B cell (primary cell): Measurements from ENCODE around the gene PRSS53. TPM values are rescaled to one million over a fixed set of nuclear protein-coding genes. Genes with fewer than 3 reads are reported as not detected.

Source experiments
- ATAC-seq: fragments of 200-7000 bp; cut with Tn5 transposase; one replicate; pipeline ENCODE4 v1.10.0; 2021; ENCODE audit warnings: low read depth, mild to moderate bottlenecking, moderate number of reproducible peaks, moderate library complexity
- CTCF ChIA-PET: fragments of 350-600 bp; sonication (Branson Sonifier 250); formaldehyde crosslinking; loops from one replicate; lab custom pipeline; 2021; ENCODE audit warnings: antibody characterized with exemption, inconsistent platforms; lab: Charles Lee
- POLR2A ChIA-PET: fragments of 350-600 bp; sonication (Branson Sonifier 250); formaldehyde crosslinking; loops from one replicate; lab custom pipeline; 2021; ENCODE audit warnings: antibody characterized with exemption; lab: Charles Lee
- DNase-seq: peaks from one replicate; pipeline ENCODE4 v3.0.0; 2013
- H2AFZ ChIP-seq: 2 replicates; pipeline ENCODE4 v1.6.1; 2012; ENCODE audit warnings: mild to moderate bottlenecking, low read depth, low read length; ENCODE audit not compliant: insufficient read depth, poor library complexity, severe bottlenecking
- H3K27ac ChIP-seq, 2 donors: 1 replicate in 1 of 2; 2 replicates in 1 of 2; pipeline ENCODE4 v1.5.1; 2012 to 2013; ENCODE audit warnings: low read length in 2 of 2, mild to moderate bottlenecking in 2 of 2, moderate library complexity in 1 of 2
- H3K27me3 ChIP-seq, 4 experiments: fragments of 200-600 bp in 1 of 4; sonication (generic) in 1 of 4; replicated peaks in 1 of 4; 1 replicate in 2 of 4; 2 replicates in 2 of 4; pipeline versions ENCODE4 v1.6.1 to v1.7.0; 2013 to 2016; ENCODE audit warnings: low read length in 3 of 4, mild to moderate bottlenecking in 2 of 4, mixed read lengths in 1 of 4, moderate library complexity in 1 of 4; ENCODE audit not compliant: insufficient read depth in 4 of 4, control insufficient read depth in 3 of 4; ENCODE audit errors: control extremely low read depth in 1 of 4
- H3K36me3 ChIP-seq, 2 experiments: replicated peaks in 1 of 2; 1 replicate in 1 of 2; 2 replicates in 1 of 2; pipeline versions ENCODE4 v1.6.1 to v1.7.1; 2013; ENCODE audit warnings: low read length in 1 of 2; ENCODE audit not compliant: insufficient read depth in 2 of 2, control insufficient read depth in 1 of 2; ENCODE audit errors: control extremely low read depth in 1 of 2, extremely low read depth in 1 of 2
- H3K4me1 ChIP-seq, 2 donors: fragments of 200-600 bp in 1 of 2; sonication (generic) in 1 of 2; 1 replicate in 1 of 2; 2 replicates in 1 of 2; pipeline versions ENCODE4 v1.5.1 to v1.6.1; 2013 to 2017; ENCODE audit warnings: low read length in 2 of 2; ENCODE audit not compliant: control insufficient read depth in 2 of 2, insufficient read depth in 2 of 2
- H3K4me2 ChIP-seq: replicated peaks from 2 replicates; pipeline ENCODE3; 2012; ENCODE audit warnings: mild to moderate bottlenecking, low read depth, low read length; ENCODE audit not compliant: poor library complexity, severe bottlenecking
- H3K4me3 ChIP-seq, 5 experiments: fragments of 200-600 bp in 1 of 5; sonication (generic) in 1 of 5; 1 replicate in 3 of 5; 2 replicates in 2 of 5; pipeline versions ENCODE4 v1.5.1 to v1.7.0; 2011 to 2016; ENCODE audit warnings: low read length in 4 of 5, mild to moderate bottlenecking in 4 of 5, low read depth in 2 of 5, control low read depth in 1 of 5, moderate library complexity in 1 of 5; ENCODE audit not compliant: insufficient read depth in 1 of 5; ENCODE audit errors: control extremely low read depth in 1 of 5, extremely low read depth in 1 of 5
- H3K79me2 ChIP-seq: fragments of 200-600 bp; sonication (generic); one replicate; pipeline ENCODE4 v1.6.0; 2016; ENCODE audit warnings: low read length; ENCODE audit not compliant: control insufficient read depth, insufficient read depth
- H3K9ac ChIP-seq: fragments of 200-600 bp; sonication (generic); 2 replicates; pipeline ENCODE4 v1.6.1; 2017; ENCODE audit warnings: mild to moderate bottlenecking, low read length, moderate library complexity
- H3K9me3 ChIP-seq, 3 donors: one replicate each; pipeline versions ENCODE4 v1.6.1 to v1.7.1; 2013; ENCODE audit warnings: low read length in 2 of 3; ENCODE audit not compliant: control insufficient read depth in 2 of 3, insufficient read depth in 1 of 3; ENCODE audit errors: control extremely low read depth in 1 of 3
- H4K20me1 ChIP-seq: 2 replicates; pipeline ENCODE4 v1.6.0; 2012; ENCODE audit warnings: mild to moderate bottlenecking, low read length; ENCODE audit not compliant: insufficient read depth, control insufficient read depth, poor library complexity, severe bottlenecking
- H3K27ac Mint-ChIP-seq: one replicate; pipeline ENCODE4 v1.8.0; 2021; ENCODE audit warnings: mixed read lengths
- H3K27me3 Mint-ChIP-seq: one replicate; pipeline ENCODE4 v1.8.0; 2021; ENCODE audit warnings: mixed read lengths
- H3K4me1 Mint-ChIP-seq: one replicate; pipeline ENCODE4 v1.8.0; 2021; ENCODE audit warnings: mixed read lengths
- H3K4me3 Mint-ChIP-seq: one replicate; pipeline ENCODE4 v1.8.0; 2021; ENCODE audit warnings: mixed read lengths
- H3K9me3 Mint-ChIP-seq: one replicate; pipeline ENCODE4 v1.8.0; 2022; ENCODE audit warnings: mixed read lengths; ENCODE audit not compliant: insufficient read depth
- EZH2 ChIP-seq: IDR thresholded peaks from 2 replicates; pipeline ENCODE4 v1.6.1; 2012; ENCODE audit warnings: borderline replicate concordance, low read depth, mild to moderate bottlenecking, moderate library complexity, low read length; ENCODE audit not compliant: insufficient read depth, poor library complexity, severe bottlenecking
- WGBS: methylation state at CpG from one replicate; pipeline ENCODE4 v1.1.5; 2013; ENCODE audit warnings: missing lambda C conversion rate; ENCODE audit not compliant: insufficient coverage; 5-methylcytosine and 5-hydroxymethylcytosine counted together
- intact Hi-C: fragments of 100-400 bp; cut with micrococcal nuclease; formaldehyde crosslinking; loops from one replicate; pipeline ENCODE4 v1.10.0; 2022
- polyA plus RNA-seq: library from polyadenylated mRNA; depleted of rRNA; stranded (reverse); fragments of >200 nt; gene quantifications from 2 replicates; pipeline ENCODE4 v1.2.3, GENCODE V29; 2012
- total RNA-seq, 2 donors: library from RNA; stranded (reverse); fragments of 120-200 nt in 1 of 2; gene quantifications; 1 replicate in 1 of 2; 2 replicates in 1 of 2; pipeline versions ENCODE4 v1.2.3 to v1.2.4, GENCODE V29; 2013 to 2022
- TF ChIP-seq, protein P1 (sequence below): fragments of 200-600 bp; IDR thresholded peaks from one replicate; pipeline ENCODE4 v1.8.0; 2022; ENCODE audit warnings: antibody characterized with exemption, mild to moderate bottlenecking

Gene PRSS53
- total and polyA plus RNA-seq, 2 donors (not counting 1 experiment from before 2014, with no cell fraction given), result 10.1 to 10.8 TPM

DNA sequence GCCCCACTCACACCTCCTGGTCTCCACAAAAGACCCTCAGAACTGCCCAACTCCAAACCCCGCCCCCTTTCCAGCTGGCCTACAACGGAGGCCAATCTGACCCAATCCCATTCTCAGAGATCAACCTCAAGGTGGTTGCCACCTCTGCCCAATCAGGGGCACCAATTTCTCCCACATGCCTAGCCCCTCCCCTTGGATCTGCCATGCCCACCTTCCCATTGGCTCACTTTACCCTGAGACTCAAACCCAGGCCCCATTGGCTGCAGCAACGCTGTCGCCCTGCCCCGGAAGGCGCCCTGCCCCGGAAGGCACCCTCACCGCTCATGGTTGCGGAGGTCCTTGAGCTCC lies 25.3 kb downstream of the PRSS53 start:
- Histone ChIP-seq H3K79me2 (no peaks in the 10 kb centered on the region), H3K9ac (no peak overlapping the region), H4K20me1 (no peaks in the 10 kb centered on the region), H3K27me3 (no peaks in the 10 kb centered on the region), H3K4me3 (no peak overlapping the region), H2AFZ (no peak overlapping the region), H3K9me3 (no peaks in the 10 kb centered on the region), H3K36me3 (peaks cover 0 to 20% of the 10 kb centered on the region in 2 experiments), H3K4me1 (no peaks in the 10 kb centered on the region), H3K4me2 (no peak overlapping the region), H3K27ac (no peak overlapping the region)
- H3K9me3 Mint-ChIP-seq, result no peaks in the 10 kb centered on the region
- ATAC-seq (no peak), DNase-seq (no peak)
- no peaks in the 10 kb centered on the region for H3K27me3 Mint-ChIP-seq
- TF ChIP-seq, protein P1, sequence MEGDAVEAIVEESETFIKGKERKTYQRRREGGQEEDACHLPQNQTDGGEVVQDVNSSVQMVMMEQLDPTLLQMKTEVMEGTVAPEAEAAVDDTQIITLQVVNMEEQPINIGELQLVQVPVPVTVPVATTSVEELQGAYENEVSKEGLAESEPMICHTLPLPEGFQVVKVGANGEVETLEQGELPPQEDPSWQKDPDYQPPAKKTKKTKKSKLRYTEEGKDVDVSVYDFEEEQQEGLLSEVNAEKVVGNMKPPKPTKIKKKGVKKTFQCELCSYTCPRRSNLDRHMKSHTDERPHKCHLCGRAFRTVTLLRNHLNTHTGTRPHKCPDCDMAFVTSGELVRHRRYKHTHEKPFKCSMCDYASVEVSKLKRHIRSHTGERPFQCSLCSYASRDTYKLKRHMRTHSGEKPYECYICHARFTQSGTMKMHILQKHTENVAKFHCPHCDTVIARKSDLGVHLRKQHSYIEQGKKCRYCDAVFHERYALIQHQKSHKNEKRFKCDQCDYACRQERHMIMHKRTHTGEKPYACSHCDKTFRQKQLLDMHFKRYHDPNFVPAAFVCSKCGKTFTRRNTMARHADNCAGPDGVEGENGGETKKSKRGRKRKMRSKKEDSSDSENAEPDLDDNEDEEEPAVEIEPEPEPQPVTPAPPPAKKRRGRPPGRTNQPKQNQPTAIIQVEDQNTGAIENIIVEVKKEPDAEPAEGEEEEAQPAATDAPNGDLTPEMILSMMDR, result no peak
- TF ChIP-seq EZH2, result no peak
- ChIA-PET POLR2A (interaction anchor here (0.7 kb wide), 1 partner anchor 427 kb away, joined by 3 read pairs; no protein-coding TSS in a partner anchor), CTCF (no interaction called here)
- 96% methylated on average over 9 of the region's 9 CpGs for WGBS
- peaks cover 10% of the 10 kb centered on the region for H3K4me1 Mint-ChIP-seq
- intact Hi-C loops, result no loop called here
- H3K4me3 Mint-ChIP-seq, result no peak overlapping the region
- H3K27ac Mint-ChIP-seq, result peak overlapping the region; percentile 7

DNA sequence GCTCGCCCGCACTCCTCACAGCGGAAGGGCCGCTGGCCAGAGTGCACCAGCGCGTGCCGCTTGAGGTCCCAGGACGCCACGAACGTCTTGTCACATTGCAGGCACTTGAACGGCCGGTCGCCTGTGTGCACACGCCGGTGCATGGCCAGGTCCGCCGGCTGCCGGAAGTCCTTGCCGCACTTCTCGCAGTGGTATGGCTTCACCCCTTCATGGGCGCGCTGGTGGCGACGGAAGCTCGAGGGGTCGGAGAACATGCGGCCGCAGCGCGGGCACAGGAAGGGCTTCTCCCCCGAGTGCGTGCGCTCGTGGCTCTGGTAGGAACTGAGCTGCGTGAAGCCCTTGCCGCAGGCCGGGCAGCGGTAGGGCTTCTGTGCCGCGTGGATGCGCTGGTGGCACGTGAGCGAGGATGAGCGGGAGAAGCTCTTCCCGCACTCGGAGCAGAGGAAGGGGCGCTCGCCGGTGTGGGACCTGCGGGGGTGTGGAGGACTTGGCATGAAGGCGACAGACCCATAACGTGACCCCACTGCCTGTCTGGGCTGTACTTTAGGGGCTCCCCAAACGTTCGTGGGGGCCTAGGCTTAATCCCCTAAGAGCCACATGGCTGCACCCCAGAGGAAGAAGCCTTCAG lies 26.8 kb downstream of the PRSS53 start:
- CTCF ChIA-PET, result no interaction called here

More for the DNA sequence above, 26.8 kb downstream of the PRSS53 start:
- peaks cover 10% of the 10 kb centered on the region for H3K4me1 Mint-ChIP-seq
- intact Hi-C loops, result no loop called here
- POLR2A ChIA-PET, result no interaction called here
- Histone ChIP-seq H3K4me1 (no peaks in the 10 kb centered on the region), H2AFZ (no peak overlapping the region), H3K9ac (no peak overlapping the region), H3K36me3 (peaks cover 0 to 22% of the 10 kb centered on the region in 2 experiments), H3K4me3 (no peak overlapping the region), H4K20me1 (no peaks in the 10 kb centered on the region), H3K9me3 (no peaks in the 10 kb centered on the region), H3K27ac (no peak overlapping the region), H3K79me2 (no peaks in the 10 kb centered on the region), H3K4me2 (no peak overlapping the region), H3K27me3 (no peaks in the 10 kb centered on the region)
- ATAC-seq, result no peak
- TF ChIP-seq, protein P1, result no peak
- no peaks in the 10 kb centered on the region for H3K27me3 Mint-ChIP-seq
- WGBS, result 98% methylated on average over 54 of the region's 54 CpGs
- H3K27ac Mint-ChIP-seq, result no peak overlapping the region
- H3K9me3 Mint-ChIP-seq, result no peaks in the 10 kb centered on the region
- no peak for DNase-seq
- no peak overlapping the region for H3K4me3 Mint-ChIP-seq
